NCI-H345 (cell line): ENCODE measurements around the gene MAP1LC3B2.

ENCODE experiments used
- DNase-seq: peaks from one replicate; lab custom pipeline; 2025; lab: John Stamatoyannopoulos, UW

Gene MAP1LC3B2

DNA sequence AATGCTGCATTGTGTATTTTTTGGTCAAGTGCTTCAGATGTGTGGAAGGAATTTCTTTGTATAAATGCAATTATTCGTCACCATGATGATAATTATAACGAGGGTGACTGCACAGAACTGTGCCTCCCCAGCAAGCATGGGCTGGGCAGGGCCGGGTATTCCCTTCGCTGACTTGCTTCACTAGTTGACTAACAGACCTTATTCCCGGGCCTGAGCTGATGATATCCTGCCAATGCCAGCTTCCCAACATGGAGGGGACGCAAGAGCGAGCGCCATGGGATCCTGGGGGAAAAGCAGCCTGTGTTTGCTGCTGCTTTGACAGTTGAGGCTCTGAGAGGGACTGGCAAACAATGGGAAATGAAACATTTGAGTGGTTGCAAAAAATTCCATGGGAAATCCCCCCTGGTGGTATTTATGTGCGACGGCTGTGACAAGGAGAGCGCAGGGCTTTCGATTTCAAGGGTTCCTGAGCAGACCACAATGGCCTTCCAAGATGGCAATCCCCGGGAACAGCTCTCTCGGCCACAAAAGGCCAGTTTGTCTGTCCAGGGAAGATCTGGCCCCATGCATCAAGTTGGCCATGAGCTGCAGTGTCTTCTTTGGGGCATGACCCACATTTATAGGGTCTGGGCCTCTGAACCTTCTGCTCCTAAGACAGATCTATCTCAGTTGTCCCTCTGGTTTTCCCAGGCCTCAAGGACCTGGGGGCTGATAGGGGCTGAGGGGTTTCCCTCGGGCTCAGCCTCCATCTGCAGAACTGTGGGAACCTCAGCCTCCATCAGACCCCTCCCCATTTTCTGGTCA, 21.9 kb upstream of the MAP1LC3B2 start:
- no peak for DNase-seq

DNA sequence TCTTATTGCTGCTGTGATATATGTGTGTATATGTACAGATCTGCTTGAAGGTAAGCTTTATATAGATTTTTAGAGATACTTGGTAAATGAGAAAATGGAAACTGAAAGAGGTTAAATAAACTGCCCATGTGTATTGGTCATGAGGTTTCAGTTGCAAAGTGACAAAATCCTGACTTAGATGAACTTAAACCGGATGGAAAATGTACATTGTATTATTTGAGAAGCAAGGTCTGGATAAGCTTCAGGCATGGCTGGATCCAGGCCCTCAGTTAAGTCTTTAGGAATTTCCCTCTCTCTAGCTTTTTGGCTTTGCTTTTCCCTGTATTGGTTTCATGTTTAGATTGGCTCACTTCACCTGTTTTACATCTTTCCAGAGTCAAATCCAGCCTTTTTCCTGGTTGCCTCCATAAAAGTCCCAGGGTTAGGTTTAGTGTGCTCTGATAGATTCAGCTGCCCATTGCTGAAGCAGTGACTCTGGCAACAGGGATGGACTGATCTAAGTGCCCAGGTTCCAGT, 21.0 kb upstream of the MAP1LC3B2 start:
- DNase-seq: no peak

DNA sequence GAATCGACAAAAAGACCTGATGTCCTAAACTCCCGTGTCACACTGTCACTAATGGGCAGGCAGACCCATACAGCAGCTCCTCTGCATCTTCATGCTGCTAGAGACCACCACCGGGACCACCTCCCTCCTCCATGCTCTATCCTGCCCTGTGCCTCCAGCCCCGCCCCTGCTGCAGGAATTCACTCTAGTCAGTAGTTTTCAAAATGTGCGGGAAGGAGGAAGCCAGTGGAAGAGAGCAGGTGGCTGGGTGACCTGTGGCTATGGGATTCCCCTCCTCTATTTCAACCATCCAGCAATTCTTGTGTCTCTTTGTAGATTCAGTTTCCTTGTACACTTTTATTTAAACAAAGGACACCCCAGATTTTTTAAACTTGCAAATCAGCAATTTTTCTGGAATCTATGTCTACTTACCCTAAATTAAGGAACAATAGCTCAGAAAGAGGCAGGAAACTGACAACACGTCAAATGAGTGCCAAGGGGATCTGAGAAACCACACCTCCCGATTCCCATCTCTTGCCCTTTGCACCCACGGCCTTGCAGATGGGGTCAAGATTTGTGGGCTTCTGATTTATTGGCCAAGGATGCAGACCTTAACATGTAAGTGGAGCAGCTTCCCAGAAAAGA, 20.4 kb upstream of the MAP1LC3B2 start:
- no peak for DNase-seq

DNA sequence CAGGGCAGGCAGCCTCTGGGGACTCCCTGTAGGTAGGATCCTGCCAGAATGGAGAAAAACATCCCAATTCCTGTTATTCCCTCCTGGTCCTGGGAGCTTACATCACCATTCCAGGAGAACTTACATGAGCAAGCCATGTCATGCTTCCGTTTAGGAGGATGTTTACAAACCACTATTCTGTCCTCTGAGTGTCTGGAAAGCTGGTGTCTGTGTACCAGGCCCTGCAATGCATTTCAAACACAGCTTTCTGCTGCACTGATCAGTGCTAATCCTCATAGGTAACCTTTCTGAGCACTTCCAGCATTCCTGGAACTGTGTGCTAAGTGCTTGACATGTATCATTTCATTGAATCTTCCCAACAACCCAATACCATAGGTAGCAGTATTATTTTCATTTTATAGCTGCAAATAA, 19.8 kb upstream of the MAP1LC3B2 start:
- DNase-seq: peak; percentile 48

DNA sequence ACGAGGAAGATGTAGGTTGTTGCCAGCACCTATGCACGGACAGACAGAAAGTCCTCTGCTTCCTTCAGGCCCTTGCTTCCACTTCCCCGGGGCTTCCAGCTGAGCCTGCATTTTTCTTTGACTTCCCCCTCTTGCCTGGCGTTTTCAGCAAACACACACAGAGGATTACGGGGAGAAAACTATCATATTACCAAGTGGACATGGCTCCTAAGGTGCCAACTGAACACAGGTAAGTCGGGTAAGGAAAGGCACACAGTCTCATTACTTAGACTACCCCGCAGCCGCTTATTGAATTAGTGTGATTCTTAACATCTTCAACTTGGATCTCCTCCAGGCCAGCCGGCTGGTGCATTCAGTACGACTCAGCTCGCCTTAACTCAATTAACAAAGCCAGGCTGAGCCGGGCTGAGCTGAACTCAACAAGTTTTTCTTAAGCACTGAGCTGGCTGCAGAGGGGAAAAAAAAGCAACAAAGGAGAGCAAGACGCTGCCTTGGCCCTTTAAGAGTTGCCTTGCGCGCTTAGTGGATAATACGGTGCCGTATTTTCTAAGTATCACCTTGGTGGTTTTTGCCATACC, 19.2 kb upstream of the MAP1LC3B2 start:
- DNase-seq: peak; percentile 72

DNA sequence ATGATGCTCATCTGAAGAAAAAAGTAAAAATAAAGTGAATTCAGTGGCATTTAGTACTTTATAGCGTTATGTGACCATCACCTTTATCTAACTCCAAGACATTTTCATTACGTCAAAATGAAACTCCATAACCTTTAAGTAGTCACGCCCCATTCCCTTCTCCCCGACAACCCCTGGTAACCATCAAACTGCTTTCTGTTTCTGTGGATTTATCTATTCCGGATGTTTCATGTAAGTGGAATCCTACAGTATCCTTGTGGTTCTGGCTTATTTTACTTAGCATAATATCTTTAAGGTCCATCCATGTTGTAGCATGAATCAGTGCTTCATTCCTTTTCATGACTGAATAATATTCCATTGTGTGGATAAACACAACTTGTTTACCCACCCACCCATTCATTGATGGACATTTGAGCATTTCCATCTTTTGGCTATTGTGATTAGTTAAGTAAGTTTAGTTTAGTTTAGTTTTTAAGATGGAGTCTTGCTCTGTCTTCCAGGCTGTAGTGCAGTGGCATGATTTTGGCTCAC, 18.5 kb upstream of the MAP1LC3B2 start:
- DNase-seq: no peak

DNA sequence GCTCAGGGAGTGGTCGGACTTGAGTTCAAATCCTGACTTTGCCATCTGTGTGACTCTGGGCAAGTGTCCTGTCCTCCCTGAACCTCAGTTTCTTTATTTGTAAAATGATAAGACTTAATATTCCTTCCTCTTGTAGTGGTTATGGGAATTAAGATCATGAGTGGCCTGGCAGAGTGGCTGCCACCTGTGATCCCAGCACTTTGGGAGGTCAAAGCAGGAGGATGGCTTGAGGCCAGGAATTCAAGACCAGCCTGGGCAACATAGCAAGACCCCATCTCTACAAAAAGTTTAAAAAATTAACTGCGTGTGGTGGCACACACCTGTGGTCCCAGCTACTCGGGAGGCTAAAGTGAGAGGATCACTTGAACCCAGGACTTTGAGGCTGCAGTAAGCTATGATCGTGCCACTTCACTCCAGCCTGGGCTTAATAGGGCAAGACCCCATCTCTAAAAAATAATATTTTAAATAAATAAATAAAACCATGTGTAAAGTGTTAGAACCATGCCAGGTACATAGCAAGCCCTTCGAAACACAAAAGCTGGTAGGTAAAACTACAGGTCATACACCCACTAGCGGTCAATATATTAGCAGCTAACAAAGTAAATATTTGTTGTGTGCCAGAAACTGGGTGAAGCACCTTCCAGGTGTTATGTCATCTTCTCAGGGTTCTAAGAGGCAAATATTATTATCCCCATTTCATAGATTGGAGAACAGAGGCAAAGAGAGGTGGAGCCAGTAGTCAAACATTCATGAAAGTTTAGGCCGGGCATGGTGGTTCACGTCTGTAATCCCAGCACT, 17.4 kb upstream of the MAP1LC3B2 start:
- DNase-seq: no peak

DNA sequence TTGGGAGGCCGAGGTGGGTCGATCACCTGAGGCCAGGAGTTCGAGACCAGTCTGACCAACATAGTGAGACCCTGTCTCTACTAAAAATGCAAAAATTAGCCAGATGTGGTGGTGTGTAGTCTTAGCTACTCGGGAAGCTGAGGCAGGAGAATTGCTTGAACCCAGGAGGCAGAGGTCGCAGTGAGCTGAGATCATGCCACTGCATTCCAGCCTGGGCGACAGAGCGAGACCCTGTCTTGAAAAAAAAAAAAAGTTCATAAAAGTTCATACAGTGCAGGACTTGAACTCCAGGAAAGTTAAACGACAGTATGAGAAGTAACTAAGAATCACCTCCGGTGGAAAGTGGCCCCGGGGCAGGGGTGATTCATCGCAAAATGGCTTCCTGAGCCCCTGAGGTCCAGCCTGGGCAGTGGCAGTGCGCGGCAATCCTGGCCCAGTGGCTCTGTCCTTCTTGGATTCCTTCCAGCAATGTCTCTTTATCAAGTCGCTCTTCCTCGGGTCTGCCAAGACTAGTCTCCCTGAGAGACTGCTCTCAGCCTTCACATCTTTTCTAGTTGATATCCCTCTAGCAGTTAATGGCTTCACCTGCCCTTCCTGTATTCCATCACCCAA, 16.7 kb upstream of the MAP1LC3B2 start:
- DNase-seq: no peak

DNA sequence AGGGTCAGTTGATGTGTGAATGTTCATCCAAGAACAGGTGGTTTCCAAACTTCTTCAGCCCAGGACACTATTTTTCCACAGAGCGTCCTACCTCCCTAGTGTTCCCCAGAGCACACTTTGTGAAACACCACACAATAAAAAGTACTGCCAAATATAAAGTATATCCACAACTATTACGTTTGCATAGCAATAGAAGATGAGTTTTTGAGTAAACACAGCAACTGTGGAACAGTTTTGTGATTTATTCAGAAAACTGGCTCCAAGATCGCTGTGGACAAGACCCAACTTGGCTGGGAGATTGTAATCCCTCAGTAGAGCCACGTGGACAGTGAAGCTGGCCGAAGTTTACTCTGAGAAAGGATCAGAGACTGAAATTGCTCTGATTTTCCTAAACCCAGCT, 14.5 kb upstream of the MAP1LC3B2 start:
- no peak for DNase-seq

DNA sequence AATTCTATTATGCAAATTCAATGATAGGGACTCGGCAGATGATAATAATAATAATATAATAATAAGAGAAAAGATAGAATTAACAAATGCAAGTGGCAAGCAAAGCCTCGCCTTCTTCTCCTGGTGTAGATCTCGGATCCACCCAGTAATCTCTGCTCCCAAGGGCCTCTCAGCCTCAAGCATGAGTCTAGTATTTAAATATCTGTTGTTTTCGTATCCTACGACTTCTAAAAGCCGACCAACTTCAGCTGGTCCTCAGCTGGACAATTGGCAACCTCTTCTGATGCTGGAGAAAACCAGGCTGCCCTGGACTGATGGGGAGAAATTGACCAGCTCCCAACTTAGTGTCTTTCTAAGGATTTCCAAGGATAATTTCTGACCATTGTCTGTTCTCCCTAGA, 14.0 kb upstream of the MAP1LC3B2 start:
- DNase-seq: no peak

DNA sequence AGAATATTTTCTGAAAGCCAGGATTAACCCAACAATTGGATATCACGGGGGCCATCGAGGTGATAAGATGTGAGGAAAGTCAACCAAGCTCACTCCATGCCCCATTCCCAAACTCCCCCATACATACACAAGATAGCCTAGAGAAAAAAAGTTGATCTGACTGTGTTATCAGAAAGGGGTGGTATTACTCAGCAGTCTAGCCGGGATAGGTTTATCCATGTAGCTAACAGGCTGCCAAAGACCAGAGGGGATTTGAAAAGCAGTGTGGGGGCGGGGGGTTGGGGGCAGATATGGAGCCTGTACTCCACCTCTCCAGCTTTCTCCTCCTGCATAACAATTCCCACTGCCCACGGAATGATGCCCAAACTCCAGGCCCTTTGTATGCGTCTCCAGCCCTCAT, 13.2 kb upstream of the MAP1LC3B2 start:
- no peak for DNase-seq

DNA sequence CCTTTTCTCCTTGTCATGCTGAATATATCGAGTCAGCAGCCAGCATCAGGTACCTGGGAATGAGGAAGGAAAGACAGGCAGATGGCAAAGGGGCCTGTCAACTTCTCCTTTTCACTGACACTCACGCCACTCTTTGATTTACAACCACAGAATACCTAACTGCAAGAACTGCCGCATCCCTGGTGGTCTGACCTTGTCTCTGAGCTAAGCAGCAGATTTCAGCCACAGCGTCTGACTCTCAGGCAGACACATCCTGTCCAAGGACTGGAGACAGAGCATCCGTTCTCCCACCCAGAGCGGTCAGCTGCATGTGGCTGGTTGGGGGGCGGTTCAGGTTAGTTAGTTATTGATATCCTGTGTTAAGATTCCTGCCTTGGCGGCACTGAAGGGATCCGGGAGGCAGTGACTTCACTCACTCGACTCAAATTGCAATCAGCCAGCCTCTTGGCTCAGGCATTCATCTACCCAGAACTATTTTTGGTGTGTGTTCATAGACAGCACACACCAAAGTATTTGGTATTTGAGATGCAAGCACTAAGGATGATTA, 11.2 kb upstream of the MAP1LC3B2 start:
- DNase-seq: no peak

DNA sequence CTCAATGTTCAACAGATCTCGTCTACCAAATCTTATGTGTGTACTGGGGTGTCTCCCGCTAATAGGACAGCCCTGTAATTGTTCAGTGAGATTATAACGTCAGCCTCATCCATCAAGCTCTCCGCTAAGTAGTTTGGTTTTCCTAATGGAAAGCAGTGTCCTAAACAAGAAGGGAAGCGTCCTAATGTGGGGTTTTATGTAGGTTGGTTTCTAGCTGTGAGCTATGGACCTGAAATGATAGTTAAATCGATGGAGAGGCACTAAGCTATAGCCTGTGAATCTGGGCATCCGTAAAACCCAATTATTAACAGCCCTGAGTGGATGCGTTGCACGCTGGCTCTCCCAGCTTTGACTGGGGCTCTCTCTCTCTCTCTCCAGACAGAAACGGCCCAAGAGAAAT, 9.2 kb upstream of the MAP1LC3B2 start:
- DNase-seq: no peak

DNA sequence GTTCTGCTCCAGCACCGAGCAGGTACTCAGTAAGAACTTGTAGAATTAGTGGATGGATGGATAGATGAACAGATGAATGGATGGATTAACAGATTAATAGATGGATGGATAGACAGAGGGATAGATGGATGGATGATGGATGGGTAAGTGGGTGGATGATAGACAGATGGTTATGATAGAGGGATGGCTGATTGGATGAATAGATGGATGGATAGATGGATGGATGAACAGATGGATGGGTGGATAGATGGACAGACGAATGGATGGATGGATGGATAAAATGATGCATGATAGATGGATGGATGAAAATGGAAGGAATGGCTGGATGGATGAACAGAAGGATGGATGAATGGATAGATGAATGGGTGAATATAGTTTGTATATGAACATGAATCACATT, 8.0 kb upstream of the MAP1LC3B2 start:
- DNase-seq: no peak

DNA sequence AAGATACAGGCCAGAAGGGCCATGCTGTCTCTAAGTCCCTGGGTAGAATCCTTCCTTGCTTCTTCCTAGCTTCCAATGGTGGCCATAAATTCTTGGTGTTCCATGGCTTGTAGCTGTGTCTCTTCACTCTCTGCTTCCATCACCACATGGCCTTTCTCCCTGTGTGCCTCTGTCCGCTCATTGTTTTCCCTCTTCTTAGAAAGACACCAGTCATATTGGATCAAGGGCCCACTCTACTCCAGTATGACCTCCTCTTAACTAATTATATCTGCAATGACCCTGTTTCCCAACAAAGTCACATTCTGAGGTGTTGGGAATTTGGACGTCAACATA, 7.6 kb upstream of the MAP1LC3B2 start:
- DNase-seq: no peak

DNA sequence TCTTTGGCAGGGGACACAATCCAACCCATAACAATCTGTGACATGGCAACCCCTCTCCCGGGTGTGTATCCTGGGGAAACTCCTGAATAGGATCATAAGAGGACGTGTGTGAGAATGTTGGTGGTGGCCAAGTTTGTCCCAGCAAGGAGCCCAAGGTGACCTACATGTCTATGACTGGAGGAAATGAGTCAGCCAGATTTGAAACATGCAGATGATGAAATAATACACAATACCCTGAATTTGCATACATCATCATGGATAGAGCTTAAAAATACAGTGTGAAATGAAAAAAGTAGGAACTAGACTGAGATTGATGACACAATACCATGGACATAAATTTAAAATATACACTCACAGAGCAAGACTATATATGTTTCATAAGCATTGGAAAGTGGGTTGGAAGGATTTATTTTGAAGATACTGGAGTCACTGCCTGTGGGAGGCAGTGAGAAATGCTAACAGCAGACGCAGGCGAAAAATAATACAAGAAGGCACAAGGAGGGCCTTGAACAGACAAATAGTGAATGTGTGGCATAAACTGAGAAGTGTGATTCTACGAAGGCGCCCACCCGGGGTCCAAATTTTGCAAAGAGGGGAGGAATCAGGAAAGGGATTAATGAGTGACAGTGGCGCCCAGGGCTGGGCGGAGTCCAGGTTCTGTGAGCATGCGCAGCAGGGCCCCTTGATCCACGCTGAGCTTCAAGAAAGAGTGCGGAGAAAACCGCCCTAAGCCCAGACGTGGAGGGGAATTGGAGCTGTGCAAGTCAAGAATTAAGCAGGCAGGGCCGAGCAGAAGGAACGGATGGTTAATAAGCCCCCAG, 7.0 kb upstream of the MAP1LC3B2 start:
- no peak for DNase-seq

DNA sequence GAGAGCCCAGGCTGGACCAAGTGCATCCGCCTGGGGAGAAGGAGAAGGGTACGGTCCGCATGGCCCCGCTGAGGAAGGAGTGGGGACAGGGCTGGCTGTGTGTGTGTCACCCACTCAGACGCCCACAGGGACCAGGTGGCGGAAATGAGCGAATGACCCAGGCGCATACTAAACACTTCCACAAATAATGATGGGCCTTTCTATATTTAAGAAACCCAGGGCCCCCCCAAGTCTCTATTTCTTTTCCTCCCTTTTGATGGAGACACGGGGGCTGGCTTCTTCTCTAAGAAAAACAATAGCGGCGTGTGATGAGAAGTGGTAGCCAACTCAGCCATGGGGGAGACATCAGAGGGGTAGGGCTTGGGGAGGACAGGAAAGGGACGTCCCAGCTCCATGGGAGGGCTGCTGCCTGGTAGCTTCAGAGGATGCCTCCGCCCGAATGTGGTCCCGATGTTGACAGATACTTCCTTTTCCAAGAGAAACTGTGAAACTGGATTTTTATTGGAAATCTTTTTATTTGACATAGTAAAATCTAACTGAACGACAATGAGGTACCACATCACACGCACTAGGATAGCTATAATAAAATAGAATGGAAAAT, 6.3 kb upstream of the MAP1LC3B2 start:
- no peak for DNase-seq

DNA sequence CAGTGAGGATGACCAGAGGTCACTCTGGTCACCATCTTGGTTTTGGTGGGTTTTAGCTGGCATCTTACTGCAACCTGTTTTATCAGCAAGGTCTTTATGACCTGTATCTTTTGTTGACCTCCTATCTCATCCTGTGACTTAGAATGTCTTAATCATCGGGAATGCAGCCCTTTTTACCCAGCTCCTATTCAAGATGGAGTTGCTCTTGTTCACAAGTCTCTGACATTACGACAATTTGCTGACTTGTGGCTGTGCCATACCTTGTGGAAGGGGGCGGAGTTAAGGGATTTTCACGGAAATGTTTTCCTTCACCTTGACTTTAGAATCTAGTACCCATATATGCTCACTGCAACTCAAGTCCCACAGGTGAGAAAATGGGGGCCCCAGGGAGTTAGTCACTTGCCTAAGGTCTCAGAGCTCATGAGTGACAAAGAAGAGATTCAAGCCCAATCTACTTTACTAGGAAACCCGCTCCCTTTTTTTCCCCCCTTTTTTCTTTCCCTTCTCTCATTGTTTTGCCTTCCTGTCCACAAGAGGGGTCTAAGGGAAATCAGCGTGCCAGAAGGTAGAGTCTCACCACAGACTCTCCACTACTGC, 2.7 kb upstream of the MAP1LC3B2 start:
- DNase-seq: no peak

DNA sequence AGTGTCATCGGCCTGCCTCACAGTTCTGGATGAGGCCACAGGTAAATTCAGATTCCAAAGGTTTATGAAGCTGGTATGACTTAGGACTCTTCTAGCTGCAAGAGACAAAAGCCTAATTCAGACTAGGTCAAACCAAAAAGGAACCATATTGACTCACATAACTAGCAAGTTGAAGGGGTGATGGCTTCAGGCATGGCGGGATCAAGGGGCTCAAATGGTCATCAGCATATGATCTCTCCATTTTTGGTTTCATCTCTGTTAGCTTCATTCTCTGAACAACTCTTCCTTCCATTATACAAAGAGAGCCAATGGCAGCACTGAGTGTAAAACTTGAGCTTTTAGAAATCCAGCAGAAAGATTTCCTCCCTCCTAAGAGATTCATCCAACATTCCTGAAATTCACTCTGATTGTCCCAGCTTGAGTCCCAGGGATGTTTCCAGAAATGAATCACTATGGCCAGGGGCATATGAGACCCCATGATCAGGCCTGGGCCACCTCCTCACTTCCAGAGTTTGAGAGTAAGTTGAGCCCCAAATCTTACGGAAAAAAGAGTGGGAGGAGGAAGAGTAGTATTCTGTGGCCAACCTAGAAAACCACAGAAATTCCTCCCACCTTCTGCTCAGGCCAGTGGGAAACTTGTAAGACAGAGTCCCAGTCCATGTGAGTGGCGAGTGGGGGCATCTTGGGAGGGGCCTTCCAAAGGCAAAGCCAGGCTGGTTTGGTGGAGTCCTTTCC, 2.0 kb upstream of the MAP1LC3B2 start:
- DNase-seq: no peak
